HepG2 (cell line): ENCODE measurements around the gene EPHA5. TPM values are rescaled to one million over a fixed set of nuclear protein-coding genes. Genes with fewer than 3 reads are reported as not detected.

Experiments used
- ATAC-seq: fragments of 200-7000 bp; cut with Tn5 transposase; 3 replicates; pipeline ENCODE4 v1.9.1; 2020; ENCODE audit warnings: mild to moderate bottlenecking, moderate library complexity
- BruUV-seq: library from RNA; stranded (reverse); fragments of 400-500 nt; replicated peaks from 2 replicates; lab custom pipeline; 2021; lab: Mats Ljungman, UMichigan
- CTCF ChIA-PET: fragments of 300-600 bp; formaldehyde crosslinking; extraction: SDS; loops from one replicate; lab custom pipeline; 2021; ENCODE audit warnings: low total read pairs, inconsistent platforms, low intra/inter-chr PET ratio; lab: Yijun Ruan, JAX
- POLR2A ChIA-PET: fragments of 350-600 bp; sonication (Branson Sonifier 250); formaldehyde crosslinking; loops from one replicate; lab custom pipeline; 2020; ENCODE audit warnings: antibody characterized with exemption, inconsistent platforms; lab: Yijun Ruan, JAX
- DNase-seq: peaks from one replicate; pipeline ENCODE4 v3.0.0-alpha.2; 2015; ENCODE audit warnings: low spot score
- FAIRE-seq: peaks from 3 replicates; lab custom pipeline; 2011; peaks lifted over from hg19 to GRCh38; lab: Jason Lieb, UNC
- H2AFZ ChIP-seq: one replicate; pipeline ENCODE4 v1.6.1; 2011; ENCODE audit warnings: low read length, inconsistent platforms
- H3K27ac ChIP-seq: fragments of 300-600 bp; 3 replicates; pipeline ENCODE4 v1.8.0; 2011; ENCODE audit warnings: mixed run types, mild to moderate bottlenecking, mixed read lengths, low read length, inconsistent platforms; ENCODE audit not compliant: insufficient read depth; ENCODE audit errors: extremely low read length
- H3K27me3 ChIP-seq, 2 experiments: fragments of 200-600 bp in 1 of 2; 2 replicates in 1 of 2; 3 replicates in 1 of 2; pipeline versions ENCODE4 v1.6.0 to v1.8.0; 2011; ENCODE audit warnings: low read length in 2 of 2, mild to moderate bottlenecking in 2 of 2, moderate library complexity in 2 of 2, inconsistent platforms in 1 of 2; ENCODE audit not compliant: insufficient read depth in 2 of 2, control insufficient read depth in 1 of 2
- H3K36me3 ChIP-seq, 2 experiments: fragments of 200-600 bp in 1 of 2; replicated peaks in 1 of 2; 2 replicates in 1 of 2; 3 replicates in 1 of 2; pipeline versions ENCODE4 v1.5.1 to v1.8.0; 2011; ENCODE audit warnings: low read length in 2 of 2, inconsistent platforms in 1 of 2; ENCODE audit not compliant: insufficient read depth in 2 of 2, control insufficient read depth in 1 of 2
- H3K4me1 ChIP-seq: 2 replicates; pipeline ENCODE4 v1.5.1; 2012; ENCODE audit warnings: low read length, inconsistent platforms; ENCODE audit not compliant: insufficient read depth
- H3K4me2 ChIP-seq: 2 replicates; pipeline ENCODE4 v1.6.0; 2011; ENCODE audit warnings: low read depth, low read length, inconsistent platforms
- H3K4me3 ChIP-seq, 3 experiments: fragments of 200-600 bp in 1 of 3; sonication (generic), shearing (Covaris generic) in 1 of 3; replicated peaks in 1 of 3; 2 replicates each; pipeline ENCODE4 v1.5.1; 2011 to 2016; ENCODE audit warnings: low read length in 3 of 3, inconsistent platforms in 2 of 3, low read depth in 2 of 3, mild to moderate bottlenecking in 2 of 3, control low read depth in 1 of 3, mixed read lengths in 1 of 3; ENCODE audit not compliant: insufficient read depth in 1 of 3
- H3K79me2 ChIP-seq: one replicate; pipeline ENCODE4 v1.6.1; 2011; ENCODE audit warnings: low read length, inconsistent platforms; ENCODE audit not compliant: insufficient read depth
- H3K9ac ChIP-seq: 2 replicates; pipeline ENCODE4 v1.6.0; 2011; ENCODE audit warnings: mild to moderate bottlenecking, low read depth, low read length, inconsistent platforms; ENCODE audit not compliant: insufficient read depth
- H3K9me3 ChIP-seq: 2 replicates; pipeline ENCODE4 v1.5.1; 2012; ENCODE audit warnings: mild to moderate bottlenecking, low read length
- H4K20me1 ChIP-seq: 2 replicates; pipeline ENCODE4 v1.6.0; 2011; ENCODE audit warnings: inconsistent platforms, mild to moderate bottlenecking, low read length, moderate library complexity; ENCODE audit not compliant: insufficient read depth
- GMEB1 ChIP-seq: sonication (generic); formaldehyde crosslinking; IDR thresholded peaks from 2 replicates; pipeline ENCODE4 v1.5.1; 2020; ENCODE audit warnings: missing genetic modification reagents, mild to moderate bottlenecking, borderline replicate concordance
- KLF13 ChIP-seq: sonication (generic); formaldehyde crosslinking; IDR thresholded peaks from 2 replicates; pipeline ENCODE4 v1.4.0; 2020; ENCODE audit warnings: mild to moderate bottlenecking, missing genetic modification reagents
- MAFF ChIP-seq: IDR thresholded peaks from 2 replicates; pipeline ENCODE4 v1.6.1; 2011; ENCODE audit warnings: low read depth, low read length, improper control_type of control experiment
- MAFK ChIP-seq, 2 experiments: IDR thresholded peaks in 1 of 2; conservative IDR thresholded peaks in 1 of 2; 2 replicates each; pipeline ENCODE4 v1.6.1; 2011; ENCODE audit warnings: improper control_type of control experiment in 2 of 2, low read length in 2 of 2
- MXI1 ChIP-seq: IDR thresholded peaks from 3 replicates; pipeline ENCODE4 v1.6.1; 2012; ENCODE audit warnings: low read depth, low read length, inconsistent platforms, borderline replicate concordance
- SNRNP70 ChIP-seq: fragments of 200-400 bp; formaldehyde crosslinking; IDR thresholded peaks from 2 replicates; pipeline ENCODE4 v1.6.1; 2017; ENCODE audit warnings: mild to moderate bottlenecking, low read depth, low read length, moderate library complexity
- UBTF ChIP-seq: sonication (generic); formaldehyde crosslinking; IDR thresholded peaks from 2 replicates; pipeline ENCODE4 v1.4.0; 2020; ENCODE audit warnings: mild to moderate bottlenecking, missing genetic modification reagents
- ZMYM2 ChIP-seq: sonication (generic); formaldehyde crosslinking; IDR thresholded peaks from 2 replicates; pipeline ENCODE4 v1.8.0; 2022; ENCODE audit warnings: mild to moderate bottlenecking, missing genetic modification reagents
- ZNF3 ChIP-seq: IDR thresholded peaks from 2 replicates; pipeline ENCODE4 v1.7.0; 2017; ENCODE audit warnings: inconsistent platforms
- ZSCAN12 ChIP-seq: sonication (generic); formaldehyde crosslinking; IDR thresholded peaks from 2 replicates; pipeline ENCODE4 v1.9.0; 2021; ENCODE audit warnings: mild to moderate bottlenecking, missing genetic modification reagents
- WGBS: methylation state at CpG from one replicate; pipeline ENCODE4 v1.1.6; 2017; ENCODE audit warnings: low lambda C conversion rate; 5-methylcytosine and 5-hydroxymethylcytosine counted together
- in situ Hi-C: cut with HindIII; loops from 2 replicates; pipeline ENCODE4 v1.10.0; 2017; ENCODE audit warnings: low pct_unique_long_range_greater_than_20kb; ENCODE audit not compliant: extremely low pct_ligation_motif_present
- intact Hi-C: fragments of 100-400 bp; cut with micrococcal nuclease; formaldehyde crosslinking; loops from one replicate; pipeline ENCODE4 v1.10.0; 2022; ENCODE audit not compliant: unreplicated experiment
- polyA plus RNA-seq, 8 experiments: library from polyadenylated mRNA; depleted of rRNA in 3 of 8; stranded (reverse) in 7 of 8; unstranded in 1 of 8; fragments of >200 nt; fragmentation: Illumina TruSeq in 4 of 8; extraction: Trizol in 4 of 8; gene quantifications; 2 replicates each; pipeline versions ENCODE4 v1.2.1 to v1.2.3, GENCODE V29; 2011 to 2016; ENCODE audit warnings: low read depth in 4 of 8, missing spikeins in 1 of 8, mixed read lengths in 1 of 8; ENCODE audit not compliant: insufficient read depth in 1 of 8
- total RNA-seq, 5 experiments: library from RNA; depleted of rRNA; stranded (reverse); fragments of >200 nt; fragmentation: Illumina TruSeq; extraction: Trizol; gene quantifications; 2 replicates each; pipeline ENCODE4 v1.2.3, GENCODE V29; 2016; ENCODE audit warnings: low read depth in 1 of 5

EPHA5 gene
- total and polyA plus RNA-seq, 2 of the 13 experiments (the other 11 are each of a cell fraction or from before 2014, with no cell fraction given) = not detected

- TF ChIP-seq MXI1 = no peak
- TF ChIP-seq, all 625 proteins: peak for 0
Observed at GRCh38 chr4:65367306-65367705, 303.0 kb downstream of the EPHA5 start (continued).

- ChIA-PET CTCF (no interaction called here), POLR2A (no interaction called here)
- no peak overlapping the region for H2AFZ ChIP-seq
- H4K20me1 ChIP-seq = no peaks in the 10 kb centered on the region
- no peak for TF ChIP-seq SNRNP70
- TF ChIP-seq UBTF (CRISPR knock-in tag) = no peak
- TF ChIP-seq ZMYM2 (CRISPR knock-in tag) = no peak
- peak; percentile 76 for TF ChIP-seq MAFF
- TF ChIP-seq ZSCAN12 (CRISPR knock-in tag) = no peak
- peak; percentile 63 to 78; a peak in 3 of 4 replicates for TF ChIP-seq MAFK (conservative IDR thresholded peaks at IDR 0.05 in 1 of 2, IDR thresholded peaks at IDR 0.05 in 1 of 2; ENCODE audit: low read length in 2 of 2)
- TF ChIP-seq GMEB1 (CRISPR knock-in tag) = no peak
- TF ChIP-seq ZNF3 (CRISPR knock-in tag) = no peak
- no peak for TF ChIP-seq KLF13
- no peak overlapping the region for H3K4me2 ChIP-seq
- H3K9ac ChIP-seq = no peak overlapping the region
- in situ Hi-C loops (no loop called here), intact Hi-C loops (no loop called here)
- no TSS peak for BruUV-seq
- no peaks in the 10 kb centered on the region for H3K79me2 ChIP-seq
- no peak overlapping the region for H3K27ac ChIP-seq
- no peaks in the 10 kb centered on the region for H3K9me3 ChIP-seq
- DNase-seq (no peak), FAIRE-seq (no peak), ATAC-seq (no peak)
- no peaks in the 10 kb centered on the region for H3K27me3 ChIP-seq
- H3K4me3 ChIP-seq = no peak overlapping the region
- no peaks in the 10 kb centered on the region for H3K36me3 ChIP-seq
- no peaks in the 10 kb centered on the region for H3K4me1 ChIP-seq
- 30% methylated on average over 2 of the region's 2 CpGs for whole genome bisulfite sequencing
Observed at GRCh38 chr4:65358914-65359313, 311.4 kb downstream of the EPHA5 start.
